HUES48 (cell line): Measurements from ENCODE around the gene RUFY1.
A peak's percentile ranks its signal among the peaks of the same experiment; 100 is the strongest.
"Not testable (repeated sequence)": the region's sequence is repeated elsewhere in the genome, so short reads cannot be mapped to it uniquely, and the experiment has no call there.

ENCODE experiments used
- H3K27ac ChIP-seq: one replicate; pipeline ENCODE4 v1.7.0; 2013; ENCODE audit warnings: low read depth, low read length, inconsistent platforms
- H3K27me3 ChIP-seq: 2 replicates; pipeline ENCODE4 v1.6.1; 2013; ENCODE audit warnings: mild to moderate bottlenecking, low read length; ENCODE audit not compliant: control insufficient read depth, insufficient read depth
- H3K36me3 ChIP-seq: 2 replicates; pipeline ENCODE4 v1.6.1; 2013; ENCODE audit warnings: low read length; ENCODE audit not compliant: control insufficient read depth, insufficient read depth
- H3K4me1 ChIP-seq: 2 replicates; pipeline ENCODE4 v1.6.1; 2013; ENCODE audit warnings: mild to moderate bottlenecking, low read length; ENCODE audit not compliant: control insufficient read depth, insufficient read depth
- H3K4me3 ChIP-seq: 2 replicates; pipeline ENCODE4 v1.5.1; 2013; ENCODE audit warnings: mild to moderate bottlenecking, low read depth, low read length
- H3K9ac ChIP-seq: 2 replicates; pipeline ENCODE4 v1.6.1; 2013; ENCODE audit warnings: mild to moderate bottlenecking, low read depth, low read length, moderate library complexity
- H3K9me3 ChIP-seq: 2 replicates; pipeline ENCODE4 v1.6.1; 2013; ENCODE audit warnings: low read length; ENCODE audit not compliant: control insufficient read depth, insufficient read depth

The RUFY1 gene

GRCh38 chr5:179550511-179551342 is at the start of gene RUFY1:
TSS of gene RUFY1 (plus strand) at chr5:179550554. CDS start at chr5:179550570, 16 bp downstream.
- Histone ChIP-seq H3K9ac (peak within 1 kb of the TSS; percentile 96), H3K9me3 (no peaks in the 10 kb centered on the region), H3K4me3 (peak within 1 kb of the TSS; percentile 95), H3K4me1 (peaks cover 17% of the 10 kb centered on the region), H3K27me3 (no peaks in the 10 kb centered on the region), H3K27ac (peak within 1 kb of the TSS; percentile 98), H3K36me3 (peaks cover 11% of the 10 kb centered on the region; the same call in 1 of the 2 replicates)

GRCh38 chr5:179501997-179502396 is 48.4 kb upstream of the RUFY1 start:
- H3K36me3 ChIP-seq, H3K9me3 ChIP-seq, H3K27me3 ChIP-seq, H3K4me3 ChIP-seq, H3K9ac ChIP-seq, H3K4me1 ChIP-seq, H3K27ac ChIP-seq: not testable (repeated sequence)

- not testable (repeated sequence) for H3K36me3 ChIP-seq, H3K4me3 ChIP-seq, H3K9ac ChIP-seq, H3K27me3 ChIP-seq, H3K9me3 ChIP-seq, H3K4me1 ChIP-seq, H3K27ac ChIP-seq
These were observed 47.9 kb upstream of the RUFY1 start for GRCh38 chr5:179502420-179502819.

GRCh38 chr5:179504191-179504590 is 46.2 kb upstream of the RUFY1 start:
- Histone ChIP-seq H3K27me3 (no peaks in the 10 kb centered on the region), H3K9ac (no peak overlapping the region), H3K27ac (no peak overlapping the region), H3K9me3 (no peaks in the 10 kb centered on the region), H3K4me1 (no peaks in the 10 kb centered on the region), H3K4me3 (no peak overlapping the region), H3K36me3 (no peaks in the 10 kb centered on the region)

GRCh38 chr5:179504600-179505396 is 45.6 kb upstream of the RUFY1 start:
- Histone ChIP-seq H3K4me3 (no peak overlapping the region), H3K9me3 (no peaks in the 10 kb centered on the region), H3K4me1 (no peaks in the 10 kb centered on the region), H3K27ac (no peak overlapping the region), H3K36me3 (no peaks in the 10 kb centered on the region), H3K9ac (no peak overlapping the region), H3K27me3 (no peaks in the 10 kb centered on the region)

GRCh38 chr5:179505636-179506261 is 44.6 kb upstream of the RUFY1 start:
- no peaks in the 10 kb centered on the region for H3K27me3 ChIP-seq
- no peak overlapping the region for H3K9ac ChIP-seq
- no peaks in the 10 kb centered on the region for H3K9me3 ChIP-seq
- no peaks in the 10 kb centered on the region for H3K36me3 ChIP-seq
- no peak overlapping the region for H3K27ac ChIP-seq
- H3K4me3 ChIP-seq = no peak overlapping the region
- no peaks in the 10 kb centered on the region for H3K4me1 ChIP-seq

GRCh38 chr5:179509239-179509638 is 41.1 kb upstream of the RUFY1 start:
- Histone ChIP-seq H3K27me3 (no peaks in the 10 kb centered on the region), H3K4me1 (0 out of 2 replicates have a peak, but pooled peaks cover 3% of the 10 kb centered on the region), H3K9me3 (no peaks in the 10 kb centered on the region), H3K36me3 (no peaks in the 10 kb centered on the region), H3K9ac (no peak overlapping the region), H3K4me3 (no peak overlapping the region), H3K27ac (no peak overlapping the region)

GRCh38 chr5:179509845-179510244 is 40.5 kb upstream of the RUFY1 start:
- no peak overlapping the region for H3K27ac ChIP-seq
- no peaks in the 10 kb centered on the region for H3K9me3 ChIP-seq
- H3K9ac ChIP-seq = no peak overlapping the region
- H3K4me3 ChIP-seq = no peak overlapping the region
- H3K27me3 ChIP-seq = no peaks in the 10 kb centered on the region
- 0 out of 2 replicates have a peak, but pooled peaks cover 3% of the 10 kb centered on the region for H3K4me1 ChIP-seq
- H3K36me3 ChIP-seq = no peaks in the 10 kb centered on the region

GRCh38 chr5:179512452-179513000 is 37.8 kb upstream of the RUFY1 start:
- Histone ChIP-seq H3K9ac (no peak overlapping the region), H3K36me3 (no peaks in the 10 kb centered on the region), H3K4me1 (0 out of 2 replicates have a peak, but pooled peaks cover 3% of the 10 kb centered on the region), H3K9me3 (no peaks in the 10 kb centered on the region), H3K4me3 (no peak overlapping the region), H3K27ac (no peak overlapping the region), H3K27me3 (no peaks in the 10 kb centered on the region)

GRCh38 chr5:179515501-179515900 is 34.9 kb upstream of the RUFY1 start:
- H3K4me1 ChIP-seq, H3K27me3 ChIP-seq, H3K27ac ChIP-seq, H3K9ac ChIP-seq, H3K9me3 ChIP-seq, H3K4me3 ChIP-seq, H3K36me3 ChIP-seq: not testable (repeated sequence)
